ENCODE data around the gene CASKIN1. TPM values are rescaled to one million over a fixed set of nuclear protein-coding genes. Genes with fewer than 3 reads are reported as not detected.

The CASKIN1 gene
- total and polyA plus RNA-seq, 9 donors, result 0.10 to 2.4 (median 0.56) TPM; not detected in 1

- intact Hi-C loops (cut with DNase I), result no loop called here
- H3K36me3 ChIP-seq, result no peaks in the 10 kb centered on the region
- TF ChIP-seq CTCF (IDR thresholded peaks at IDR 0.05), result no peak
- TF ChIP-seq EP300 (IDR thresholded peaks at IDR 0.05), result no peak
- TF ChIP-seq POLR2A (IDR thresholded peaks at IDR 0.05), result no peak
- no peak for DNase-seq
- peaks cover 2% of the 10 kb centered on the region for H3K4me1 ChIP-seq (ENCODE audit: insufficient read depth)
- H3K4me3 ChIP-seq, result no peak overlapping the region
- H3K27me3 ChIP-seq, result no peaks in the 10 kb centered on the region
- no peak overlapping the region for H3K27ac ChIP-seq
- no peaks in the 10 kb centered on the region for H3K9me3 ChIP-seq
- 86 to 94% (median 88%) methylated on average over 21 to 23 of the region's 23 CpGs for WGBS, 3 donors
These were observed 33.3 kb upstream of the CASKIN1 start for GRCh38 chr16:2229632-2230250.

GRCh38 chr16:2229091-2229490 is 32.7 kb upstream of the CASKIN1 start:
- TF ChIP-seq POLR2A (IDR thresholded peaks at IDR 0.05) (no peak), EP300 (IDR thresholded peaks at IDR 0.05) (no peak), CTCF (IDR thresholded peaks at IDR 0.05) (no peak)
- intact Hi-C loops (cut with DNase I), result no loop called here
- H3K4me3 ChIP-seq, result no peak overlapping the region
- no peaks in the 10 kb centered on the region for H3K27me3 ChIP-seq
- H3K36me3 ChIP-seq, result no peaks in the 10 kb centered on the region
- H3K27ac ChIP-seq, result no peak overlapping the region
- H3K4me1 ChIP-seq (ENCODE audit: insufficient read depth), result peaks cover 4% of the 10 kb centered on the region
- WGBS, 3 donors, result 79 to 85% (median 84%) methylated on average over 12 of the region's 12 CpGs
- no peak for DNase-seq
- no peaks in the 10 kb centered on the region for H3K9me3 ChIP-seq

GRCh38 chr16:2228161-2228824 is 31.9 kb upstream of the CASKIN1 start:
- intact Hi-C loops (cut with DNase I), result no loop called here
- Histone ChIP-seq H3K9me3 (no peaks in the 10 kb centered on the region), H3K4me3 (no peak overlapping the region), H3K36me3 (no peaks in the 10 kb centered on the region), H3K4me1 (ENCODE audit: insufficient read depth) (peaks cover 5% of the 10 kb centered on the region), H3K27ac (no peak overlapping the region), H3K27me3 (no peaks in the 10 kb centered on the region)
- DNase-seq, result no peak
- no peak for TF ChIP-seq CTCF (IDR thresholded peaks at IDR 0.05)
- TF ChIP-seq POLR2A (IDR thresholded peaks at IDR 0.05), result no peak
- TF ChIP-seq EP300 (IDR thresholded peaks at IDR 0.05), result no peak
- WGBS, 3 donors, result 85 to 91% (median 88%) methylated on average over 23 to 25 of the region's 25 CpGs

- intact Hi-C loops (cut with DNase I), result no loop called here
- Histone ChIP-seq H3K4me1 (ENCODE audit: insufficient read depth) (peaks cover 5% of the 10 kb centered on the region), H3K9me3 (no peaks in the 10 kb centered on the region), H3K4me3 (no peak overlapping the region), H3K36me3 (no peaks in the 10 kb centered on the region), H3K27ac (no peak overlapping the region), H3K27me3 (no peaks in the 10 kb centered on the region)
- WGBS, 3 donors, result 84 to 87% (median 84%) methylated on average over 6 of the region's 6 CpGs
- TF ChIP-seq EP300 (IDR thresholded peaks at IDR 0.05) (no peak), CTCF (IDR thresholded peaks at IDR 0.05) (no peak), POLR2A (IDR thresholded peaks at IDR 0.05) (no peak)
- no peak for DNase-seq
These were observed 30.5 kb upstream of the CASKIN1 start for GRCh38 chr16:2226918-2227317.
